Right lobe of liver (tissue), 4 donors: Measurements from ENCODE around the gene GAL3ST1.

Experiments used
- CTCF ChIP-seq, 4 donors: fragments of 200-600 bp in 3 of 4; fragments of 450-650 bp in 1 of 4; IDR thresholded peaks; one replicate each; pipeline versions ENCODE4 v1.5.1 to v1.8.0; 2016 to 2022; ENCODE audit warnings: antibody characterized with exemption in 4 of 4, mild to moderate bottlenecking in 2 of 4
- POLR2A ChIP-seq: fragments of 450-650 bp; IDR thresholded peaks from one replicate; pipeline ENCODE4 v1.6.1; 2017; ENCODE audit warnings: antibody characterized with exemption, mild to moderate bottlenecking
- donor health status: DM: no; HTN: no; CAD: no.
- donor health status: DM: no; HTN: no; CAD: no.
- donor health status: DM: no; HTN: yes; CAD: no.

- TF ChIP-seq POLR2A (no peak), CTCF (IDR thresholded peaks at IDR 0.05) (no peak)
These were observed 10.0 kb upstream of the GAL3ST1 start for GRCh38 chr22:30584441-30584840.
